Naive thymus-derived CD8-positive, alpha-beta T cell (primary cell): ENCODE results near the gene DCAF11. TPM values are rescaled to one million over a fixed set of nuclear protein-coding genes. Genes with fewer than 3 reads are reported as not detected.

ENCODE experiments used
- ATAC-seq, 2 donors: fragments of 150-1000 bp; cut with Tn5 transposase in 1 of 2; sonication (Bioruptor Pico), chemical (Tn5 transposase) in 1 of 2; 1 replicate in 1 of 2; 2 replicates in 1 of 2; pipeline ENCODE4 v1.10.0; 2021; ENCODE audit warnings: mild to moderate bottlenecking in 2 of 2, moderate library complexity in 2 of 2
- POLR2A ChIA-PET: fragments of 350-600 bp; sonication (Branson Sonifier 250); formaldehyde crosslinking; loops from one replicate; lab custom pipeline; 2021; ENCODE audit warnings: antibody characterized with exemption; lab: Charles Lee
- DNase-seq, 10 donors: peaks; one replicate each; pipeline versions ENCODE4 v3.0.0 to v3.0.0-alpha.2; 2020 to 2022
- H3K27ac Mint-ChIP-seq, 10 donors: one replicate each; pipeline ENCODE4 v1.8.0; 2020 to 2022; ENCODE audit warnings: mild to moderate bottlenecking in 10 of 10, mixed read lengths in 10 of 10, moderate library complexity in 4 of 10, inconsistent platforms in 1 of 10
- H3K27me3 Mint-ChIP-seq, 5 donors: one replicate each; pipeline ENCODE4 v1.8.0; 2021 to 2022; ENCODE audit warnings: mixed read lengths in 5 of 5
- H3K36me3 Mint-ChIP-seq, 3 donors: one replicate each; pipeline ENCODE4 v1.8.0; 2020 to 2022; ENCODE audit warnings: mixed read lengths in 3 of 3, mild to moderate bottlenecking in 2 of 3, inconsistent platforms in 1 of 3
- H3K4me1 Mint-ChIP-seq, 4 donors: one replicate each; pipeline ENCODE4 v1.8.0; 2021 to 2022; ENCODE audit warnings: mixed read lengths in 4 of 4
- H3K4me3 Mint-ChIP-seq, 10 donors: one replicate each; pipeline ENCODE4 v1.8.0; 2020 to 2022; ENCODE audit warnings: mild to moderate bottlenecking in 10 of 10, mixed read lengths in 10 of 10, moderate library complexity in 6 of 10, inconsistent platforms in 1 of 10
- H3K9me3 Mint-ChIP-seq, 9 donors: one replicate each; pipeline ENCODE4 v1.8.0; 2020 to 2022; ENCODE audit warnings: mixed read lengths in 9 of 9, mild to moderate bottlenecking in 3 of 9, inconsistent platforms in 1 of 9, moderate library complexity in 1 of 9
- polyA plus RNA-seq, 3 donors: library from polyadenylated mRNA; unstranded; fragments of 300-500 nt; fragmentation: Illumina TruSeq; gene quantifications; one replicate each; pipeline ENCODE4 v1.2.3, GENCODE V29; 2021
- total RNA-seq, 8 experiments: library from RNA in 2 of 8; stranded (reverse) in 2 of 8; gene quantifications; one replicate each; pipeline ENCODE4 v1.2.3 and lab custom pipeline; 2021 to 2026

Gene DCAF11
- total and polyA plus RNA-seq, 5 experiments from 2014 or later = 68.0 to 83.8 (median 74.1) TPM

DNA sequence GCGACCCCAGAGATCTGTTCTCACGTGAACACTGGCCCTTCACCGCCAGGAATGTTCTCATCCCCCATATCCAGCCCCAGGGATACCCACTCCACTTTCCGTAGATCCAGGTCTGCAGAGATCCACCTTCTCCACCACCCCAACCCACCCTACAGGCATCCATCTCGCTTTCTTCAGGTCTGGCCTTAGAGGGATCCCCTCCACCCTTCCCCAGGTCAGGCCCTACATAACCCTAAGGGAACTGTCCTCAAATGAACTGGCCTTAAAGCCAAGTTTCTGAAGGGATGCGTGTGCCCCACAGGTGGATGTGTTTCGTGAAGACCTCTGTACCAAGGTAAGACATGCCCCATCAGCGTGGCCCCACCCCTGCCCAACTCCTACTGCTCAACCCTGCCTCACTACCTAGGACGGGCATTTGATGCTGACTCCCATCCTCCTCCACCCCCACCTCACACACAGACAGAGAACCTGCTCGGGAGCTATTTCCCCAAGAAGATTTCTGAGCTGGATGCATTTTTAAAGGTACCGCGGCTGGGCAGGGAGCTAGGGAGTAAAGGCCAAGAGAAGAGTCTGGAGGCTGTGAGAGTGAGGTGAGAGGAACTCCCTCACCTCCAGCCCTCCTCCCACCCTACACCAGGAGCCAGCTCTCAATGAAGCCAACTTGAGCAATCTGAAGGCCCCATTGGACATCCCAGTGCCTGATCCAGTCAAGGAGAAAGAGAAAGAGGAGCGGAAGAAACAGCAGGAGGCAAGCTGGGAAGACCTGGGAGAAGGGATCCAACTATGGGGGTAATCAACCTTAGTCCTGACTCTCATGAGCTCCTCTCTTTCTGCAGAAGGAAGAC lies 22.3 kb downstream of the DCAF11 start:
- Mint-ChIP-seq H3K36me3 (peaks cover 0 to 19% (median 8%) of the 10 kb centered on the region in 3 donors), H3K27ac (peak overlapping the region; percentile 81 to 97 (median 92)), H3K4me3 (peak overlapping the region; percentile 86 to 91 (median 89)), H3K4me1 (peaks cover 32 to 71% (median 65%) of the 10 kb centered on the region in 4 donors), H3K27me3 (no peaks in the 10 kb centered on the region), H3K9me3 (no peaks in the 10 kb centered on the region)
- POLR2A ChIA-PET = interaction anchor here (0.7 to 9.5 kb wide), 18 partner anchors 7 to 293 kb away, joined by 3 to 177 read pairs (median 4); partner anchors contain the start of genes CHMP4A, DCAF11, GMPR2 and IRF9
- ATAC-seq (no peak), DNase-seq (no peak)

DNA sequence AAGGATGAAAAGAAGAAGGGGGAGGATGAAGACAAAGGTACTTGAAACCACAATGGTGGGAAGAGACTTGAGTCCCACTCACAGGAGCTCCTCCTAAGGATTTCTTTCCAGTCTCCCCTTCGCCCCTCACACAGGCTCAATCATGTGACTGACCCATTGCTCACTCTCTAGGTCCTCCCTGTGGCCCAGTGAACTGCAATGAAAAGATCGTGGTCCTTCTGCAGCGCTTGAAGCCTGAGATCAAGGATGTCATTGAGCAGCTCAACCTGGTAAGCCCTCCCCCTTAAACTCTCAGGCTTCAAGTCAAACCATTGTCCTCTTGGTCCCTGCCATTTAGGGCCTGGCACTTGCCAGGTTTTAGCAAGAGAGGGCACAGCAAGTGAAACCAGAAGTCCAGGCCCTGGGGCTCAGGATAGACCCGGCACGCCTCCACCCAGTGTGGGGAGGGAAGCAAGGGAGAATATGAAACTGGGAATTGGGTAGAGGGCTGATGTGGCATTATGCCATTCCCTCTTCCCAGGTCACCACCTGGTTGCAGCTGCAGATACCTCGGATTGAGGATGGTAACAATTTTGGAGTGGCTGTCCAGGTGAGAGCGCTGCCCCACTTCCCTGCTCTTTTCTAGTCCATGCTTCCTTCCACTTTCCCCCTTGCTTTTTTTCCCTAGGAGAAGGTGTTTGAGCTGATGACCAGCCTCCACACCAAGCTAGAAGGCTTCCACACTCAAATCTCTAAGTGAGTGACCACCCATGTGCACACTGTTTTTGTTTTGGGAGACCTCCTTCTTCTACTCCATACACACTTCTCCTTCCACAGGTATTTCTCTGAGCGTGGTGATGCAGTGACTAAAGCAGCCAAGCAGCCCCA lies 23.2 kb downstream of the DCAF11 start:
- peak overlapping the region; percentile 55 to 91 (median 89) for H3K4me3 Mint-ChIP-seq

DNA sequence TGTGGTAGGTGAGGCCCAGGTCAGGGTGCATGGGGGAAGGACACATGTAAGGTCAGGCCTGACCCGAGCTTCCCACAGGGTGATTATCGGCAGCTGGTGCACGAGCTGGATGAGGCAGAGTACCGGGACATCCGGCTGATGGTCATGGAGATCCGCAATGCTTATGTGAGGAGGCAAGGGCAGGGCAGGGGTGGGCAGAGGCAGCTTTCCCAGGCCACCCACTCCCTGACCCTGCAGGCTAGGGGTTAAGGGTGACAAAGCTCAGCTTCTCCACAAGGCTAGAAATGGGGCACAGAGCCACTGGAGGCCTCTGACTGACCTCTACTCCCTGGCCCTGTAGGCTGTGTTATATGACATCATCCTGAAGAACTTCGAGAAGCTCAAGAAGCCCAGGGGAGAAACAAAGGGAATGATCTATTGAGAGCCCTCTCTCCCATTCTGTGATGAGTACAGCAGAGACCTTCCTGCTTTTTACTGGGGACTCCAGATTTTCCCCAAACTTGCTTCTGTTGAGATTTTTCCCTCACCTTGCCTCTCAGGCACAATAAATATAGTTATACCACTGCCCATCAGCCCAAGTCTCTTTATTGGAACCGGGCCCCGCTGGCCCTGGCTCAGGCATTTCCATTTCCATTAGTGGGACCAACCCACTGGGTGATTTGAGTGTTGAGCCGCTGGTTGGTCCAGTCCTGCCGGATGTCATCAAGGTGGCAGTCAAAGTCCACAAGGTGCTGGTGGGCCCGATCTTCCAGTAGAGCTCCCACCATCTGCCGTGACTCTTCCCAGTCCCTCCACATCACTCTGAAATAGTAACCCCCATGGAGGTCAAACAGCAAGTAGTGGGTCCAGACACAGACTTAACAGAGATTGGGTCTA lies 24.1 kb downstream of the DCAF11 start:
- Mint-ChIP-seq H3K36me3 (peaks cover 0 to 25% (median 8%) of the 10 kb centered on the region in 3 donors), H3K27ac (peak overlapping the region in 8 of 10 donors; percentile 38 to 87 (median 76)), H3K9me3 (no peaks in the 10 kb centered on the region), H3K4me1 (peaks cover 26 to 70% (median 64%) of the 10 kb centered on the region in 4 donors), H3K27me3 (no peaks in the 10 kb centered on the region), H3K4me3 (peak overlapping the region; percentile 41 to 91 (median 72))
- no peak for ATAC-seq
- no peak for DNase-seq
- POLR2A ChIA-PET = interaction anchor here (0.5 to 9.5 kb wide), 6 partner anchors 8 to 132 kb away, joined by 3 to 177 read pairs (median 4); partner anchors contain the start of genes DCAF11, NRL, PSME2 and RABGGTA

More for the DNA sequence above, 23.2 kb downstream of the DCAF11 start:
- no peak for ATAC-seq
- no peak for DNase-seq
- no peaks in the 10 kb centered on the region for H3K9me3 Mint-ChIP-seq
- POLR2A ChIA-PET = interaction anchor here (0.5 to 9.5 kb wide), 12 partner anchors 9 to 292 kb away, joined by 3 to 177 read pairs (median 4); partner anchors contain the start of genes DCAF11, IRF9, KHNYN and NRL
- H3K27ac Mint-ChIP-seq = peak overlapping the region in 9 of 10 donors; percentile 57 to 93 (median 86)
- peaks cover 29 to 67% (median 62%) of the 10 kb centered on the region in 4 donors for H3K4me1 Mint-ChIP-seq
- peaks cover 0 to 19% (median 8%) of the 10 kb centered on the region in 3 donors for H3K36me3 Mint-ChIP-seq
- H3K27me3 Mint-ChIP-seq = no peaks in the 10 kb centered on the region

DNA sequence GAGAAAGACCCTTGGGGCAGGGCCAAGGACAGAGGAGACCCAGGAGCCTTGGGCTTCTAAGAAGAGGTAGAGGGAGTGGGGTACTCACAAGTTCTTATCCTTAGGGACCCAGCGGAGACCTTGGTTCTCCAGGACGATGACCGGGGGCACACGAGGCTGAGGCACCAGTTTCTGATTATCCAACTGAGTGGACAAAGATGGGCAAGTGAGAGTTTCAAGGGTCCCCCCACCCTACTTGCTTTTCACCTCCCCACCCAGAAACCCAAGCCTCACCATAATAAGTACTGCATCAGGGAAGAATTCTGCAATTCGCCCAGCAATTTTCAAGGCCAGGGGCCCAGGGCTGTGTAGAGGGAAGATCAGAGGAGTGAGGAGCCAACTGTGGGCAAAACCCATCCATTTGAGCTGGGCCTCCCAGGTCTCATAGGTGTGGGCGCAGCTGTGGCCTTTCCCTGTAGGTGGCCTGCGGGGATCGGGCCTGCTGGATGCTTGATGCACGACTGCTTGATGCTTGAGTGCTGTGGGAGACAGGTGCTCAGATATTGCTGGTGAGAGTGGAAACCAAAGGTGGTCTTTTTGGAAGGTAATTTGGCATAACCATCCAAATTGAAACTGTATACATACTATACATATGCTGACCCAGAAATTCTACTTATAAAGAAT lies 24.8 kb downstream of the DCAF11 start:
- POLR2A ChIA-PET = interaction anchor here (4.1 to 9.5 kb wide), 2 partner anchors 7 to 23 kb away, joined by 64 to 177 read pairs; partner anchors contain the start of genes DCAF11, NRL, PSME2 and RNF31

DNA sequence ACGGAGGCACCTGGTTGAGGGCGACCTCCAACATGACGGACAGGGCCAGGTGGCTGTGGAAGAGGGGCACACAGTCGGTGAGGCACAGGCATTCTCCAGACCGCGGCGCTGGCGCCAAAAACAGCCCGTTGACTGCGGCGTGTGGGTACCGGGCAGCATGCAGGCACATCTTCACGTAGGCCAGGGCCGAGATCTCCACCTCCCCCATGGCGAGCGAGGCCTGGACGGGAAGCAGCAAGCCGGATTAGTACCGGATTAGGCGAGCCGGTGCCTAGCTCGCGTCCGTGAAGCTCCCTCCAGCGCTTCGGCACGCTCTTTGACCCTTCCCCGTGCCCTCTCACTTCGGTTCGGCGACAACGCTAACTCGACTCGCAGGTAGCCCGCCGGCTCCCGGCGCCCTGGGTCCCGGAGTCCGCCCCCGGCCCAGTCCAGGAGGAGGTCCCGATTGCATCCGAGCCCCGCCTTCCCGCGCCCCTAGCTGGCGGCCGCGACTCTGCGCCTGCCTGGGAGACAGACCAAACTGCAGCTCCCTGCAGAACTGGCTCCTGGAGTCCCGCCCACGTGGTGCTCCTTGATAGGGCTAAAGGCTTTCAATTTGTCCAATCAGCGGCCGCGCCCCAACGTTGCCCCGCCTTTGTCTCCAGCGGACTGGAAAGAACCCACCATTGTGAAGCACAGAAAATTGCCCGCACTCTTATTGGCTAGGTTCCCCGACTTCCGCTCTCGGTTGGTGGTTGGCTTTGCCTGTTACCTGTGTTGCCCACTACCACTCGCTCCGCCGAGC lies 26.7 kb downstream of the DCAF11 start, which contains the start of gene EMC9:
EMC9 (minus strand) TSS at position 495 of the 784 bp plus-strand sequence; CDS start at position 208, 287 bp downstream.
- Mint-ChIP-seq H3K4me1 (peaks cover 31 to 88% (median 79%) of the 10 kb centered on the region in 4 donors), H3K9me3 (no peaks in the 10 kb centered on the region), H3K4me3 (peak within 1 kb of the TSS; percentile 88 to 96 (median 91)), H3K36me3 (peaks cover 0 to 36% (median 8%) of the 10 kb centered on the region in 3 donors), H3K27ac (peak within 1 kb of the TSS; percentile 83 to 97 (median 94)), H3K27me3 (no peaks in the 10 kb centered on the region)
- ATAC-seq = peak; percentile 90 to 93
- DNase-seq = peak; percentile 95 to 100 (median 99)
- POLR2A ChIA-PET = interaction anchor here (0.6 to 2.6 kb wide), 16 partner anchors 9 to 290 kb away, joined by 3 to 33 read pairs (median 4); partner anchors contain the start of genes DCAF11, IPO4, IRF9 and NRL

More for the DNA sequence above, 24.8 kb downstream of the DCAF11 start:
- Mint-ChIP-seq H3K4me3 (peak overlapping the region; percentile 31 to 89 (median 66)), H3K36me3 (peaks cover 0 to 33% (median 8%) of the 10 kb centered on the region in 3 donors), H3K4me1 (peaks cover 29 to 75% (median 69%) of the 10 kb centered on the region in 4 donors), H3K27ac (peak overlapping the region in 9 of 10 donors; percentile 18 to 86 (median 58)), H3K9me3 (no peaks in the 10 kb centered on the region), H3K27me3 (no peaks in the 10 kb centered on the region)
- no peak for DNase-seq
- ATAC-seq = no peak

DNA sequence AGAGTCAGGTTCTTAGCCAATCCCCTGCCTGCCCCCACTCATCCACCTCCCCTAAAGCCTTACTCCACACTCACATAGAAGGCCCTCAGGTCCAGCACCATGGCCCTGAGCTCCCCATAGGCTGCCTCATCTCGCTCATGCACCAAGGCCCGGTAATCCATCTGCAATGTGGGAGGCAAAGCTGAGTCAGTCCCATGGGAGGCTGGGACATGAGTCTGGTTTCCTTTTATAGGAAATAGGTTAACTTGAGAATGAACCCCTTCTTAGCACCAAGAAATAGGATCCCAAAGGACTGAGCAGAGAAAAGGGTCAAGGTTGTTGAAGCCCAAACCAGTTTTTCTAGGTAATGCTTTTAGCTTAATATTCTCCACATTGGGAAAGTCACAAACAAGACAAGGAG lies 28.9 kb downstream of the DCAF11 start:
- ATAC-seq = no peak
- no peaks in the 10 kb centered on the region for H3K9me3 Mint-ChIP-seq
- POLR2A ChIA-PET = interaction anchor here (0.8 to 1.3 kb wide), 5 partner anchors 7 to 30 kb away, joined by 3 to 4 read pairs (median 3); partner anchors contain the start of genes IRF9 and PSME1
- peaks cover 28 to 78% (median 70%) of the 10 kb centered on the region in 4 donors for H3K4me1 Mint-ChIP-seq
- H3K27ac Mint-ChIP-seq = peak overlapping the region in 4 of 10 donors; percentile 15 to 94 (median 50)
- H3K36me3 Mint-ChIP-seq = peaks cover 0 to 30% (median 4%) of the 10 kb centered on the region in 3 donors
- no peaks in the 10 kb centered on the region for H3K27me3 Mint-ChIP-seq
- no peak for DNase-seq
- peak overlapping the region in 6 of 10 donors; percentile 26 to 58 (median 38) for H3K4me3 Mint-ChIP-seq

DNA sequence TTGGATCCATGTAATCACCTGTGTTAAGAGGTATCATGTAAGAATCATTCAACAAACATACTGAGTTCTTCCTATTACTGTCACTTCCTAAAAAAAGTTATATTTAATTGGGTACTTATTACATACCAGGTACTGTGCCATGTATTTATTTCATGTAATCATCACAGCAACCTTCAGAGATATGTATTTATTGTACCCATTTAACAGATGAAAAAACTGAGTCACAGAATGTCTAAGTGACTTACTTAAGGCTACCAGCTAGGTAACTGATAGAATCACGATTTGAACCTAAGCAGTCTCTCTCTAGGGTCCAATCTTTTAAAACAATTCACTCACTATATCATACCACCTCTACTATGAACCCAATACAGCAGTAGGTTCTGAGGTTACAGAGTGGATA lies 29.9 kb downstream of the DCAF11 start:
- peak overlapping the region in 8 of 10 donors; percentile 8 to 87 (median 48) for H3K27ac Mint-ChIP-seq
- H3K27me3 Mint-ChIP-seq = no peaks in the 10 kb centered on the region

DNA sequence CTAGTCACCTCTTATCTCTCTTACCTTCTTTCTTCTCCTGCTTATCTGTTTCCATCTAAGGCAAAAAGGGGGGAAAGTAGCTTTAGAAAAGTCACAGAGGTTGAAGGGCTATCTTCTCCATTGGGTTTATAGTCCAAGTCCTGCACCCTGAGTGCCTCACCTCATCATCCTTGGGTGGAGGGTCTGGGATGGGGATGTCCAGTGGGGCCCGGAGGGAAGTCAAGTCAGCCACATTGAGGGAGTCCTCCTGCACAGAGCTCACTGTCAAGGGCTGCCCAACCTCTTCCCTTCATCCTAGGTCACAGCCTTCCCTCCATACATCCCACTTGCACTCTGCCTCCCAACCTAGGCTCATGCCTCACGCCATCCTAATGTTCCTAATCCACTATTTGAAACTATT lies 30.6 kb downstream of the DCAF11 start:
- Mint-ChIP-seq H3K36me3 (peaks cover 0 to 29% (median 4%) of the 10 kb centered on the region in 3 donors), H3K9me3 (no peaks in the 10 kb centered on the region), H3K27ac (peak overlapping the region in 8 of 10 donors; percentile 62 to 99 (median 92)), H3K4me1 (peaks cover 23 to 77% (median 74%) of the 10 kb centered on the region in 4 donors), H3K27me3 (no peaks in the 10 kb centered on the region), H3K4me3 (peak overlapping the region; percentile 94 to 100 (median 98))
- DNase-seq (no peak), ATAC-seq (no peak)
- POLR2A ChIA-PET = interaction anchor here (0.6 to 5.1 kb wide), 9 partner anchors 8 to 97 kb away, joined by 3 to 84 read pairs (median 12); partner anchors contain the start of genes DCAF11, IRF9, NRL and PSME1

More for the DNA sequence above, 29.9 kb downstream of the DCAF11 start:
- peak overlapping the region in 7 of 10 donors; percentile 5 to 70 (median 50) for H3K4me3 Mint-ChIP-seq
- POLR2A ChIA-PET = interaction anchor here (1.2 to 5.1 kb wide), 4 partner anchors 8 to 29 kb away, joined by 3 to 55 read pairs (median 4); partner anchors contain the start of genes IRF9 and PSME1
- no peaks in the 10 kb centered on the region for H3K9me3 Mint-ChIP-seq
- DNase-seq (no peak), ATAC-seq (no peak)
- peaks cover 0 to 27% (median 4%) of the 10 kb centered on the region in 3 donors for H3K36me3 Mint-ChIP-seq
- H3K4me1 Mint-ChIP-seq = peaks cover 25 to 78% (median 71%) of the 10 kb centered on the region in 4 donors

DNA sequence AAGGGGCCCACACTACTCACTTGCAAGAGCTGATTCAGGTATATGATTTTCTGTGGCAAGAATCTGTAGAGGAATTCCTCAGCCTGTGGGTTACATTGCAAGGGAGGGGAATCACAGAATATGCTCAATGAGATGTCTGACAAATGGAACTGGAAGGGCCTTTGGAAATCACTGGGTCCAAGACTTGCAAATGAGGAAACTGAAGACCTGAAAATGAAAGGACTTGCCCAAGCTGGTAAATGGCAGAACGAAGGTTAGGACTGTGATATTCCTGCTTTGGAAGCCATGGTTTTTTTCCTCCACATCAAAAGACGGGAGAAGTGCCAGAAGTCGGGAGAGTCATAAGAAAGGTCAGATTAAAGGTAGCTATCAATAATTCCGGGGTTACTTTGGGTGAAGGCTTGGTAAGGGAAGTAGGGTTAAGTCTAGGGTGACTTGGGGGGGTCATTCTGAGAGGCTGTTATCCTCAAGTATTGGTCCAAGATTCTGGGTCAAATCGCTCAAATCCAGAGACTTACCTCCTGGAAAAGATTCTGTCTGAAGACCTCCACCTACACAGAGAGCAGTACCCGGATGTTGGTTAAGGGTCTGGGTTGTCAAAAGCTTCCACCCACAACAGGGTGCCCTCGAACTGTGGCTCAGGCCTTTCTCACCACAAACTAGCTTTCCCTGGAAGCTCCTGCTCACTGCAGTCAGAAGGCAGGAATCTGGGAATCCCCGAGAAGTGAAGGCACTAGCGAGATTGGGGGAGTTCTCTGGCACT lies 31.3 kb downstream of the DCAF11 start:
- H3K27ac Mint-ChIP-seq = peak overlapping the region; percentile 91 to 99 (median 96)
- no peaks in the 10 kb centered on the region for H3K27me3 Mint-ChIP-seq
- H3K36me3 Mint-ChIP-seq = peaks cover 0 to 35% (median 9%) of the 10 kb centered on the region in 3 donors
- DNase-seq (no peak), ATAC-seq (no peak)
- H3K9me3 Mint-ChIP-seq = no peaks in the 10 kb centered on the region
- H3K4me1 Mint-ChIP-seq = peaks cover 23 to 78% (median 74%) of the 10 kb centered on the region in 4 donors
- peak overlapping the region; percentile 94 to 100 (median 98) for H3K4me3 Mint-ChIP-seq
- POLR2A ChIA-PET = interaction anchor here (0.6 to 5.1 kb wide), 15 partner anchors 9 to 285 kb away, joined by 3 to 84 read pairs (median 12); partner anchors contain the start of genes CHMP4A, DCAF11, IRF9 and NRL
